ENCODE measurements around the gene SH3RF3. TPM values are rescaled to one million over a fixed set of nuclear protein-coding genes. Genes with fewer than 3 reads are reported as not detected.

Gene SH3RF3
- total and polyA plus RNA-seq, 3 experiments from 2014 or later, result 0.24 to 0.31 (median 0.27) TPM

- Histone ChIP-seq H3K4me3 (ENCODE audit: low read length) (no peak overlapping the region), H3K27me3 (ENCODE audit: insufficient read depth, low read length, poor library complexity, severe bottlenecking) (no peaks in the 10 kb centered on the region), H3K36me3 (ENCODE audit: insufficient read depth, low read length) (no peaks in the 10 kb centered on the region), H3K4me1 (ENCODE audit: insufficient read depth, low read length) (peaks cover 13% of the 10 kb centered on the region), H3K9me3 (ENCODE audit: low read length) (no peaks in the 10 kb centered on the region), H3K27ac (ENCODE audit: low read depth, low read length) (no peak overlapping the region)
- ChIA-PET CTCF (no interaction called here), POLR2A (no interaction called here)
- Mint-ChIP-seq H3K27me3 (peaks cover 22 to 59% of the 10 kb centered on the region in 2 donors), H3K27ac (no peak overlapping the region), H3K4me1 (peaks cover 4 to 6% (median 5%) of the 10 kb centered on the region in 3 donors), H3K9me3 (peaks cover 10 to 15% (median 12%) of the 10 kb centered on the region in 5 donors), H3K36me3 (peaks cover 0 to 22% (median 0%) of the 10 kb centered on the region in 3 donors), H3K4me3 (no peak overlapping the region)
- no peak for DNase-seq
Observed at GRCh38 chr2:109175350-109175678, 46.3 kb downstream of the SH3RF3 start.

- no peaks in the 10 kb centered on the region for H3K9me3 ChIP-seq (ENCODE audit: low read length)
- H3K4me1 Mint-ChIP-seq, result peaks cover 4 to 6% (median 5%) of the 10 kb centered on the region in 3 donors
- H3K27ac Mint-ChIP-seq, result no peak overlapping the region
- no peak overlapping the region for H3K4me3 ChIP-seq (ENCODE audit: low read length)
- DNase-seq, result no peak
- peaks cover 0 to 26% (median 0%) of the 10 kb centered on the region in 3 donors for H3K36me3 Mint-ChIP-seq
- ChIA-PET POLR2A (no interaction called here), CTCF (no interaction called here)
- H3K4me1 ChIP-seq (ENCODE audit: insufficient read depth, low read length), result peaks cover 9% of the 10 kb centered on the region
- no peaks in the 10 kb centered on the region for H3K36me3 ChIP-seq (ENCODE audit: insufficient read depth, low read length)
- H3K27me3 Mint-ChIP-seq, result peaks cover 23 to 68% of the 10 kb centered on the region in 2 donors
- no peak overlapping the region for H3K4me3 Mint-ChIP-seq
- no peak overlapping the region for H3K27ac ChIP-seq (ENCODE audit: low read depth, low read length)
- H3K27me3 ChIP-seq (ENCODE audit: insufficient read depth, low read length, poor library complexity, severe bottlenecking), result no peaks in the 10 kb centered on the region
- peaks cover 13 to 23% (median 19%) of the 10 kb centered on the region in 5 donors for H3K9me3 Mint-ChIP-seq
Observed at GRCh38 chr2:109176928-109177327, 47.9 kb downstream of the SH3RF3 start.

GRCh38 chr2:109177635-109178034, 48.6 kb downstream of the SH3RF3 start:
- CTCF ChIA-PET, result no interaction called here
- Histone ChIP-seq H3K36me3 (ENCODE audit: insufficient read depth, low read length) (no peaks in the 10 kb centered on the region), H3K27ac (ENCODE audit: low read depth, low read length) (no peak overlapping the region), H3K9me3 (ENCODE audit: low read length) (no peaks in the 10 kb centered on the region), H3K27me3 (ENCODE audit: insufficient read depth, low read length, poor library complexity, severe bottlenecking) (no peaks in the 10 kb centered on the region), H3K4me3 (ENCODE audit: low read length) (no peak overlapping the region), H3K4me1 (ENCODE audit: insufficient read depth, low read length) (peaks cover 9% of the 10 kb centered on the region)
- H3K36me3 Mint-ChIP-seq, result peaks cover 0 to 26% (median 0%) of the 10 kb centered on the region in 3 donors
- peaks cover 20 to 68% of the 10 kb centered on the region in 2 donors for H3K27me3 Mint-ChIP-seq
- DNase-seq, result no peak
- peaks cover 4 to 6% (median 5%) of the 10 kb centered on the region in 3 donors for H3K4me1 Mint-ChIP-seq
- no peak overlapping the region for H3K27ac Mint-ChIP-seq
- POLR2A ChIA-PET, result no interaction called here
- H3K4me3 Mint-ChIP-seq, result no peak overlapping the region
- peaks cover 13 to 26% (median 20%) of the 10 kb centered on the region in 5 donors for H3K9me3 Mint-ChIP-seq

GRCh38 chr2:109178968-109179367, 50.0 kb downstream of the SH3RF3 start:
- Histone ChIP-seq H3K27me3 (ENCODE audit: insufficient read depth, low read length, poor library complexity, severe bottlenecking) (no peaks in the 10 kb centered on the region), H3K4me1 (ENCODE audit: insufficient read depth, low read length) (peaks cover 8% of the 10 kb centered on the region), H3K9me3 (ENCODE audit: low read length) (no peaks in the 10 kb centered on the region), H3K36me3 (ENCODE audit: insufficient read depth, low read length) (no peaks in the 10 kb centered on the region), H3K27ac (ENCODE audit: low read depth, low read length) (no peak overlapping the region), H3K4me3 (ENCODE audit: low read length) (no peak overlapping the region)
- Mint-ChIP-seq H3K27ac (no peak overlapping the region), H3K4me3 (no peak overlapping the region), H3K36me3 (peaks cover 0 to 26% (median 0%) of the 10 kb centered on the region in 3 donors), H3K27me3 (peaks cover 17 to 72% of the 10 kb centered on the region in 2 donors), H3K4me1 (peaks cover 1 to 5% (median 4%) of the 10 kb centered on the region in 3 donors), H3K9me3 (peaks cover 13 to 26% (median 20%) of the 10 kb centered on the region in 5 donors)
- DNase-seq, result no peak
- ChIA-PET CTCF (interaction anchor here (1.3 kb wide), 1 partner anchor 8 kb away, joined by 3 read pairs; no protein-coding TSS in a partner anchor), POLR2A (no interaction called here)

- H3K27me3 Mint-ChIP-seq, result peaks cover 13 to 60% of the 10 kb centered on the region in 2 donors
- H3K36me3 ChIP-seq (ENCODE audit: insufficient read depth, low read length), result no peaks in the 10 kb centered on the region
- H3K27me3 ChIP-seq (ENCODE audit: insufficient read depth, low read length, poor library complexity, severe bottlenecking), result no peaks in the 10 kb centered on the region
- H3K4me1 Mint-ChIP-seq, result no peaks in the 10 kb centered on the region
- H3K9me3 Mint-ChIP-seq, result peaks cover 9 to 25% (median 17%) of the 10 kb centered on the region in 5 donors
- peaks cover 0 to 18% (median 0%) of the 10 kb centered on the region in 3 donors for H3K36me3 Mint-ChIP-seq
- no peak for DNase-seq
- H3K27ac ChIP-seq (ENCODE audit: low read depth, low read length), result no peak overlapping the region
- no peak overlapping the region for H3K27ac Mint-ChIP-seq
- CTCF ChIA-PET, result no interaction called here
- H3K4me1 ChIP-seq (ENCODE audit: insufficient read depth, low read length), result no peaks in the 10 kb centered on the region
- POLR2A ChIA-PET, result no interaction called here
- no peaks in the 10 kb centered on the region for H3K9me3 ChIP-seq (ENCODE audit: low read length)
- H3K4me3 ChIP-seq (ENCODE audit: low read length), result no peak overlapping the region
- H3K4me3 Mint-ChIP-seq, result no peak overlapping the region
Observed at GRCh38 chr2:109180786-109181185, 51.8 kb downstream of the SH3RF3 start.

- Histone ChIP-seq H3K4me1 (ENCODE audit: insufficient read depth, low read length) (no peaks in the 10 kb centered on the region), H3K27ac (ENCODE audit: low read depth, low read length) (no peak overlapping the region), H3K36me3 (ENCODE audit: insufficient read depth, low read length) (no peaks in the 10 kb centered on the region), H3K9me3 (ENCODE audit: low read length) (no peaks in the 10 kb centered on the region), H3K27me3 (ENCODE audit: insufficient read depth, low read length, poor library complexity, severe bottlenecking) (no peaks in the 10 kb centered on the region), H3K4me3 (ENCODE audit: low read length) (no peak overlapping the region)
- POLR2A ChIA-PET, result no interaction called here
- CTCF ChIA-PET, result no interaction called here
- Mint-ChIP-seq H3K36me3 (peaks cover 0 to 15% (median 0%) of the 10 kb centered on the region in 3 donors), H3K27me3 (peaks cover 9 to 47% of the 10 kb centered on the region in 2 donors), H3K4me3 (no peak overlapping the region), H3K9me3 (peaks cover 9 to 25% (median 17%) of the 10 kb centered on the region in 5 donors), H3K27ac (no peak overlapping the region), H3K4me1 (no peaks in the 10 kb centered on the region)
- DNase-seq, result no peak
Observed at GRCh38 chr2:109182426-109182825, 53.4 kb downstream of the SH3RF3 start.

- ChIA-PET POLR2A (no interaction called here), CTCF (no interaction called here)
Observed at GRCh38 chr2:109183871-109184270, 54.9 kb downstream of the SH3RF3 start.

GRCh38 chr2:109184368-109184767, 55.4 kb downstream of the SH3RF3 start:
- POLR2A ChIA-PET, result no interaction called here
- H3K27ac Mint-ChIP-seq, result no peak overlapping the region

More at GRCh38 chr2:109183871-109184270, 54.9 kb downstream of the SH3RF3 start:
- Histone ChIP-seq H3K9me3 (ENCODE audit: low read length) (no peaks in the 10 kb centered on the region), H3K27me3 (ENCODE audit: insufficient read depth, low read length, poor library complexity, severe bottlenecking) (no peaks in the 10 kb centered on the region), H3K27ac (ENCODE audit: low read depth, low read length) (no peak overlapping the region), H3K4me3 (ENCODE audit: low read length) (no peak overlapping the region), H3K4me1 (ENCODE audit: insufficient read depth, low read length) (no peaks in the 10 kb centered on the region), H3K36me3 (ENCODE audit: insufficient read depth, low read length) (no peaks in the 10 kb centered on the region)
- peaks cover 9 to 22% (median 17%) of the 10 kb centered on the region in 5 donors for H3K9me3 Mint-ChIP-seq
- peaks cover 0 to 15% (median 0%) of the 10 kb centered on the region in 3 donors for H3K36me3 Mint-ChIP-seq
- H3K27ac Mint-ChIP-seq, result no peak overlapping the region
- no peak for DNase-seq
- no peak overlapping the region for H3K4me3 Mint-ChIP-seq
- H3K27me3 Mint-ChIP-seq, result peaks cover 9 to 41% of the 10 kb centered on the region in 2 donors
- no peaks in the 10 kb centered on the region for H3K4me1 Mint-ChIP-seq

More at GRCh38 chr2:109184368-109184767, 55.4 kb downstream of the SH3RF3 start:
- Histone ChIP-seq H3K4me3 (ENCODE audit: low read length) (no peak overlapping the region), H3K9me3 (ENCODE audit: low read length) (no peaks in the 10 kb centered on the region), H3K36me3 (ENCODE audit: insufficient read depth, low read length) (no peaks in the 10 kb centered on the region), H3K4me1 (ENCODE audit: insufficient read depth, low read length) (no peaks in the 10 kb centered on the region), H3K27ac (ENCODE audit: low read depth, low read length) (no peak overlapping the region), H3K27me3 (ENCODE audit: insufficient read depth, low read length, poor library complexity, severe bottlenecking) (no peaks in the 10 kb centered on the region)
- no peak overlapping the region for H3K4me3 Mint-ChIP-seq
- H3K27me3 Mint-ChIP-seq, result peaks cover 8 to 41% of the 10 kb centered on the region in 2 donors
- peaks cover 0 to 12% (median 0%) of the 10 kb centered on the region in 3 donors for H3K36me3 Mint-ChIP-seq
- H3K9me3 Mint-ChIP-seq, result peaks cover 7 to 20% (median 14%) of the 10 kb centered on the region in 5 donors
- no peak for DNase-seq
- H3K4me1 Mint-ChIP-seq, result no peaks in the 10 kb centered on the region
- CTCF ChIA-PET, result no interaction called here

Data from CD8-positive, alpha-beta memory T cell (primary cell).